NK-92 (cell line): ENCODE results near the gene FMNL2.

Experiments
- DNase-seq: peaks from one replicate; lab custom pipeline; 2025; ENCODE audit not compliant: unreplicated experiment; lab: John Stamatoyannopoulos, UW

FMNL2 gene

DNA sequence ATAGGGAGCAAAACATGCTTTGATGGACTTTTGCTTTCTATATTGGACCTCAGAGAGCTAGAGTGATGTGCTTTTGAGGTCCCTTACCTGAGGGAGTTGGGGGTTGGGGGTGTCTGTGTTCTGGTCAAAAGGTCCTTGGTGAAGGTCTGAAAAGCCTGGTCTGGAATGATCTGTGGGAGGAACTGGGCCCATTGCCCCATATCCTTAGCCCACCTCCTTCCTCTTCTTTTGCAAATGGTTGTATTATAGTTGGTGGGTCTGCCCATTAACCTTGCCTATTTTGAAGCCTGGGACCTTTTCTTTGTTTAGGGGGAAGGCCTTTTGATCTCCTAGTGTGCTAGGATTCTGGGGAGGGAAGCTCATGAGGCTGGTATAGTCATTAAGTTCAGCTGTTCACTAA is 88.7 kb downstream of the FMNL2 start:
- DNase-seq: no peak

DNA sequence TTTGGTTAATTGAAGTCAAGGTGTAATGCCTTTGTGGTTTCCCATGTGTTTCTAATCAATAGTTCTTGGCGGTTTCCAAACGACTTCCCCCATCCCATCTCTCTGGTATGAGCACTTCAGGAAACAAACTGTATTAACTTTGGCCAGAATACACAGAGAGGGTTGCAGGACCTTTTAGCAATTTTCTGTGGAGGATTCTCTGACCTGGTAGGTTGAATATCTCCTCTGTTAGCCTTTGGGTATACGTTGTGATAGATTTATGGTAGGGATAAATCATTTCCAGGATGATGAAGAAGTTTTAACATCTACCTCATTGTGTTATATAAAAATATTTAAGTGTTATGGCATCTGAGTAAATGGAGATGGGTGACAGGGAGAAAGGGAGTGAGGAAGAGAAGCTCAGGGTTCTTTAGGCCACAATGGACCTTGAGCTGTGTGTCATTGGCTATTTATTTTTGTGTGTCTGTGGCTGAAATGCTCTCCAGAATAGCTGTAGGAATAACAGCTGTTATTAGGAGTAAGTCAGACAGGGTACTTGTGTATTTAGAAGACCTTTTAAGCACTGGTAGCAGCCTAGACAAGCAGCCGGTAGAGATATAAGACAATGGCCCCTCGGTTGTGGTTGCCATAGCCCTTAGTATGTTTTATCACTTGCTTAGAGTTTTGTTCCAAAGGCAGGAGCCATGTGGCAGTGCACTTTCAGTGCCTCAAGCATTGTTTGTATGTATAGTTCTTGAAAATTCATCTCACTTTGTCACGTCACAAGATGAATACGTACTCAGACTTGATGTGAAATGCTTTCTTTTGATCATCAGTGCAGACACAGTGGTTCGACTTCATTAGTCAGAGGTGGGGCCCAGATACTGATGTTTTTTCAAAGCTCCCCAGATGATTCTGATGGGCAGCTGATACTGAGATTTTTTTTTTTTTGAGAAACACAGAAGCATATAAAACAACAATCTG is 91.1 kb downstream of the FMNL2 start:
- DNase-seq: no peak

DNA sequence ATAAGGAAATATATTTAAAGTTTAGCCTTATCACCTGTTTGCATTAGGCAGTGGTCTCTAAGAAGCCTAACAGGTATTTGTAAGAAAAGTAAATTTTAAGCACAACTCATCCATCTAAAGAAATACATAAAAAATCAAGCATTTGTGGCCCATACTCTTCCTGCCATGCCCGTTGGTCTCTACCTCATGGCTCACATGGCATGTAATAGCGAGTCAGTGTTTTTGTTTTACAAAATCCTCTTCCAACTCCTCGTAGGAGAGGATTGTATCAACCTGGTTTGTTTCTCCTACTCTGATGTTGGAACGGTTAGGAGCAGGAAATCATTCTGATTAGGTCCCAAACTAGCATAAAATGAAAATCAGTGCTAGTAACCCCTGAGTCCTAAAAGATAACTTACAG is 91.8 kb downstream of the FMNL2 start:
- DNase-seq: no peak

DNA sequence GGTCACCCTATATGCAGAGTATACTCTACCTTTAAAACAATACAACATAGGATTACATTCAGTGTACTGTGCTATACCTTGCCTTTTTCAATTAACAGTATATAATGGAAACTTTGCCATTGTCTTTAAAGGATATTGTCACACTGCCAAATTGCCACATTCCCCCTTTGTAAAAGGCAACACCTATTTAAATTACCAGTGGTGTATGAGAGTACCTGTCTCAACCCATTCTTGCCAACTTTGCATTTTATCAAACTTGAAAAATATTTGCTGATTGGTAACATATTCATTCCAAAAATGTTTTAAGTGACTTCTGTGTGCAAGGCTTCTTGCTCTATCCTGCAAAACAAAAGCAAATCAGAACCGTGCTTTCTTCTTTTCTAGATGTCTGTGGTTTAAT is 92.9 kb downstream of the FMNL2 start:
- no peak for DNase-seq

DNA sequence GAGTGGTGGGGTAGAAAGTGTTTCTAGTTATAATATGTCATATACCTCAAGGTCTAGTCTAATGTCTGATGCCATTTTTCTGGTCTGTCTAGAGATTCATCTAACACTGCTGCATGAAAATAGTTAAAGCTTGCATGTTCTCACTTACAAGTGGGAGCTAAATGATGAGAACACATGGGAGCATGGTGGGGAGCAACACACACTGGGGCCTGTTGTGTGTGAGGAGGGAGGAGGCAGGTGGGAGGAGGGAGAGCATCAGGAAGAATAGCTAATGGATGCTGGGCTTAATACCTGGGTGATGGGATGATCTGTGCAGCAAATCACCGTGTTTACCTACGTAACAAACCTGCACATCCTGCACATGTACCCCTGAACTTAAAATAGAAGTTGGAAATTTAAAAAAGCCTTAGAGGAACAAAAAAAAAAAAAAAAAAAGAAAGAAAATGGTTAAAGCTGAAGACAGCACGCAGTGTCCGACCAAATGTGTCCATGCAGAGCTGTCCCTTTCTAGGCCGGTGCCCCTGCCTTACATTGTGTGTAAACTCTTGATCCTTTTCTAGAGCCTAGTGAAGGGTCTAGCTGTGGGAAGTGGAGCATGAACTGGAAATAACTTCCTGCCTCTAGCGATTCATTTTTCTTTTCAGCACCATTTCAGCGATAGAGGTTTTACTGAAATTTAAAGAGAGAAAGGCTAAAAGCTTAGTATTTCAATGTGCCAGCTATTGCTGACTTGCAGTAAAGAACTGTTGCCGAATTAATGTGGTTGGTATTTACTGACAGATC is 94.0 kb downstream of the FMNL2 start:
- no peak for DNase-seq

DNA sequence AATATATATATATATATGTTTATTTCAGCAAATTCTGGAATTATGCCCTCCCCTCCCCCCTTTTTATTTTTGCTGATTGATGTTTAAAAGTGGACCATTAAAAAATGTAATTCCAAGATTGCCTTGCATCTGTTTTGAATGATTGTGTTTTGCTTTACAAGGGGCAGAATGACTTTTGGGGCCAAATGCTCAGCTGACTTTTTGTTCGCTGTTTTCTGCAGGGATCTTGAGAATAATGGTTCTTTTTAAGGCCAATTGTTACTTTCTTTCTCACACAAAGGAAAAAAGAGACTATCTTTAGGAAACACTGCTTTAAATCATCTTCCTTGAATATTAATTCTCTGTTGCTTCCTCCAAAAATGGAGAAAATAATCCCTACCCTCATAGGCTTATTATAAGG is 95.9 kb downstream of the FMNL2 start:
- no peak for DNase-seq

DNA sequence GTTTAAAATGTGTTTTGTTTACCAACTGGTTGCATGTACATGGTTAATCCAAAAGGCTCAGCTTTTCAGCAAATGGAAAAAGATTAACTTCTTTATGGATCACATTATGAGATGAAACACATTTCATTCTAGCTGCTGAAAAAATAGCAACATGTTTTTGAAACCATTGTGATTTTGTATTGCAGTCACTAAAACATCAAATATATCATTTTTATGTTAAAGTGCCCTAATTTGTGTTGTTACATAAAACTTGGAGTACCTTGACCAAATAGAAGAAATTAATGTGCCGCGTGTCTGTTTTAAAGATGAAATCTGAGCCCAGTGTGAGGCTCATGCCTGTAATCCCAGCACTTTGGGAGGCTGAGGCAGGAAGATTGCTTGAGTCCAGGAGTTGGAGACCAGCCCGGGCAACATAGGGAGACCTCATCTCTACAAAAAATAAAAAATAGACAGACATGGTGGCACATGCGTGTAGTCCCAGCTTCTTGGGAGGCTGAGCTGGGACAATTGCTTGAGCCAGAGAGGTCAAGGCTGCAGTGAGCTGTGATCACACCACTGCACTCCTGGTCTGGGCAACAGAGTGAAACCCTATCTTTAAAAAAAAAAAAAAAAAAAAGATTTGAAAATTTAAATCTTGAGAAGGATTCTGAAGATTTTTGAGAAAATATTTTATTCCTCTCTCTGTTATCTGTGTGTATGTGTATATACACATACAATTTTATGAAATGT is 96.6 kb downstream of the FMNL2 start:
- DNase-seq: no peak

DNA sequence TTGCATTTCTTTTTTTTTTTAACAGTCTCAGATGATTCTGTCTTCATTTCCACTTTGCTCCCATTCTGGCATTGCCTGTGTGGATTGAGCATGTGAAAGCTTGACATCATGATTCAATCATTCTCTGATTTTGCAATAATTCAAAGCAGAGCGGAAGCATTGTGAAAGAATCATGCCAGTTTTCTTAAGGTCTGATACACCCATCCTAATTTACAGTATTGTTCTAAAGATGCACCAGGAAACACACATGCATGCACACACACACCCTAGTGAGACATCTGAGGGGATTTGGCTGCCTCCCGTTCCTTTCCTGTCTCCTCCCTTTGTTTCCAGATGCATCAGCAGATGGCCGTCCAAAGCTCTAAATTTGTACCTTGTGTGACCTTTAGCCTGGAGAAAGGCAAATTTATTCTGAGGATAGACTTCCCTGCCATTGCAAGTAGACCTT is 97.3 kb downstream of the FMNL2 start:
- no peak for DNase-seq

DNA sequence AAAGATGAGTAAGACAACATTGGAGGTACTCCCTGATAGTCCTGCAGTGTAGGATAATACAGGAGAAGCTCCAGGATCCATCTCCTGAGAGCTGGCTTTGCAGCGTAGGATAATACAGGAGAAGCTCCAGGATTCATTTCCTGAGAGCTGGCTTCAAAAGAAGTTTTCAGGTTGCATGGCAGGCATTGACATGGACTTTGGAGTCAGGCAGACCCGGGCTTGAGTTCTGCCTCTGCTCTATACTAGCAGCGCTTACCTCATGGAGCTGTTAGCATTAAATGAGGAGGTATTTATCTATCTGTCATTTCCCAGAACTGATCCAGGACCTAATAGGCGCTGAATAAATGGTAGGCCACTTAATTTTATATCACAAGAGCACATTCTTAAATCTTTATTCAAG is 97.8 kb downstream of the FMNL2 start:
- DNase-seq: no peak

DNA sequence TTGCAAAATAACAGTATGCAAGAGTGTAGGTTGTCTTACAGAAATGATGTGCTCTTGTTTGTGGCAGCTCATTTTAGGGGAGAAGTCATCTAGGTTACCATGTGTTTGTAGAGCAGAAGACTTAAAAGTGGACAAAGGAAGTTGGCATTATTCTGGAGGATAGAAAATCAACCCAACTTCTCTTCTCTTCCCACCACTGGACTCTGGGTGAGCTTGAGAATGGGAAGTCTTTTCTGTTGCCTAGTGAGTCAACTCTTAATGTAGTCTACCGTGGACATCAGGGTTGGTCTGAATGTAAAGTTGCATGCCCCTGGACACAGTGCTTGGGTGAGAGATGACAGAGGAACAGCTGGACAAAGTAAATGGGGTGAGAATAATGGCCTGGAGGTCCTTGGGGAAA is 98.3 kb downstream of the FMNL2 start:
- no peak for DNase-seq

DNA sequence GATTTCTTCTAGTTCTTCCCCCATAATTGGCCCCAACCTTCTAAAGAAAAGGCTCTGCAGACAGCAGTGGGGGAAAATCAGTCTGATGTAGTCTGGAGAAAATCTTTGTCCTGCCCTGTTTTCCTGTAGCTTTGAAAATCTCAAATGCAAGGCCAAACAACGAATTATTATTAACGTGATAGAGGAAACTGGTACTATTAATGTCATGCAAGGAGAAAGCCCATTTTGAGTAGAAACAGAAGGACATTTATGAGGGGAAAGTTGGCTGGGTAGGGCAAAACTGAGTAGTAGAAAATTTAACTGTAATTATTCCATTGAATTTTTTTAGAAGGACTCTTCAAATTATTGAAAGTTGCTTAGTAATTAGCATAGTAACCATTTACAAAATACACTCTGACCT is 98.8 kb downstream of the FMNL2 start:
- no peak for DNase-seq

DNA sequence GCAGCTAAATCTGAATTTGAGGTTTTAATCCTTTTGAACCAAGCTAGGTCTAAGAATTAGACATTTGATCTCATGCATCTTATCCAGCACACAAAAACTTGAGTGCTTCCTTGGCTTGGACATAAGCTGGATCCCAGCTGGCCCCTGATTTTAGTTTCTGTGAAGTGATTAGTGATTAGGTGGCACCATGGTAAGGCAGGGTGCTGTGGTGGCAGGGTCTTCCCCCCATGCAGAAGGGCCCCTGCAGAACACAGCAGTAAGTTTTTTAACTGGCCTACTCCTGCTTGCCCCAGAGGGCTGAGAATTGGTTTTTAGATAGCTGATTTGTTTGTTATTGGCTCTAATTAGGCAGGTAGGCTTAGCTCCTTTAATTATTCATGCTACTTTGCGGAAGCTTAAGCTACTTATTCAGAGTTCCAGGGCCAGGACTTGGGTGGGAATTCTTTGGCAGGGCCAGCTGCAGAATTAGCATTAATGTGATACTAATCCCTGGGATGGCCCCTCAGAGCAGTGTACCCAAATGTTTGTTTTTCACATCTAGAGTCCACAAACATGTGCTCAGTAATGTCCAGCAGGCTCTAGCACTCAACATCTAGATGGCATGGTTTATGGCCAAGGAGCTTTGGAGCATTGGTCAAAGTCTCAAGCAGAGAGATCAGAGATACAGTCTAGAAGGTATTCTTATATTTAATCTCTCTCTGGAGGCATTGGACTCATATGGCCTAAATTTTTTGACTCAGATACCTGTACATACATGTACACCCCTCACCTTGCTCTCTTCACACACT is 99.6 kb downstream of the FMNL2 start:
- no peak for DNase-seq

DNA sequence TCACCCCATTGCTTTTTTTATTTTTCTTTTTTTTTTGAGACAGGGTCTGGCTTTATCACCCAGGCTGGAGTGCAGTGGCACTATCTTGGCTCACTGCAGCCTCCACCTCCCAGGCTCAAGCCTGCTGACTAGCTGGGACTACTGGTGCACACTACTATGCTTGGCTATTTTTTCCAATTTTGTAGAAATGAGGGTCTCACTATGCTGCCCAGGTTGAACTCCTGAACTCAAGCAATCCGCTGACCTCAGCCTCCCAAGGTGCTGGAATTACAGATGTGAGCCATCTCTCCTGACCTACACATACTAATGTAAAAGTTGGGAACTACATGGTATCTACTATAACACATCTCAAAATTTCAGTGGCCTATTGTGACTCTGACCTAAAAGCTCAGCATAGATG is 101.2 kb downstream of the FMNL2 start:
- DNase-seq: no peak

DNA sequence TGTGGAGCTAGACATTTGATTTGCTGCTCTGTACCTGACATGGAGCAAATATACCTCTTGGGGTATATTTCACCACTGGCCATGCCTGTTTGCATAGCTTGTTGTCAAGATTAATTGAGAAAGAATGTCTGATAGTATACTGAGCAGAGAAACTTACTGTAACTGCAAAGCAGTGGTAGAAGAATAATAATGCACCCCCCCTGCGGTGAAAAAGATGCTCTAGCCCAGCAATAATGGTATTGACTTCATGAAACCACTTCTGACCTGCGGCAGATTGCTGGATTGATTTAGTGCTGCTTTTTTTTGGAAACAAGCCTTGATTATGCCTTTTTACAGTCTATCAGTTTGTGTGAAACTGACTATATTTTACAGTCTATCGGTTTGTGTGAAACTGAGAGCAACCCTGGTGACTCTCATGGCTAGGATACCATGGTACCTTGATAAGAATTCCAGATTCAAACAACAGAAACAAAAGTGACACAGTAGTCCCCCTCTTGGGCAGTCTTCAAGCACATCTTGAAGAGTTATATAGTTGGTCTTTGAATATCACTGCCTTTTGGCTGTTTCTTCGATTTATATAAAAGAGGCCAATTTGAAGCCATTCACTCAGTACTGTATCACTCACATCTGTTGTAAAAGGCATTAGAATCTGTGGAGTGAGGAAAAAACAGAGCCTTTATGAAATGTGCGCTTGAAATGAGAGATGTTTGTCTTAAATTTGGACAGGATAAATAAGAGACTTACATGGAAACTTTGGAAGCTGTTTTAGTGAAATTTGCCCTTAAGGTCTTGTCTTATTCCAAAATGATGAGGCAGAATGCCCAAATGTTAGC is 102.5 kb downstream of the FMNL2 start:
- DNase-seq: no peak

DNA sequence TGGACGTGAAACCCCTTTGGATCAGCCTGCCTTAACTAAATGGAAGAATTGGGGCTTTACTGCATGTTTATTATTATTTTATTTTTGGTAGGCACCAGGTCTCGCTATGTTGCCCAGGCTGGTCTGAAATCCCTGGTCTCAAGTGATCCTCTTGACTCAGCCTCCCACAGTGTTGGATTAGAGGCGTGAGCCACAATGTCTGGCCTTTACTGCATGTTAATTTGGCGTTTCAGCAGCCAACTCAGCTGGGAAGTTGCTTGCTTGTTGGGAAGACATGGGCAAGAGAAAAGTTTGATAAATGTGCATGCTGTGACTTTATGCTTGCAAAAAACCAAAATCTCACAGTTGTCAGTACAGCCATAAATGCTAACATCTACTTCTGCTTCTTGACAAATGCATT is 105.1 kb downstream of the FMNL2 start:
- DNase-seq: no peak

DNA sequence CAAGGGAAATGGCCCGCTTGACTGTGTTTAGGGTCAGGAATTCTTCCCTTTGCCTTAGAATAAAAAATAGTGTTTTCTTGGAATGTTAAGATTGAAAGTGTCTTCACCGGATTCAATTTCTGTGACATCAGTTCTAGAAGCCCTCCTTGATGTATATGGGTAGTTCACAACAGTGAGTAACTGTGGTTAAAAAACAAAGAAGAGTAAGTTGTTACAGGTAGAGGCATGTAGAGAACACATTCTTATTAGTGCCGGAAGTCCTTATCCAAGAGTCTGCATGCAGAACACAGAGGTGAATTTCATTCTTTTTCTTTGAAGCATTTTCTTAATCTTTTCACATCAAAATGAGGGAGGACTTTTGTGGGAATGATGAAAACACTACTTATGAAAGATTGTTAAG is 105.5 kb downstream of the FMNL2 start:
- no peak for DNase-seq

DNA sequence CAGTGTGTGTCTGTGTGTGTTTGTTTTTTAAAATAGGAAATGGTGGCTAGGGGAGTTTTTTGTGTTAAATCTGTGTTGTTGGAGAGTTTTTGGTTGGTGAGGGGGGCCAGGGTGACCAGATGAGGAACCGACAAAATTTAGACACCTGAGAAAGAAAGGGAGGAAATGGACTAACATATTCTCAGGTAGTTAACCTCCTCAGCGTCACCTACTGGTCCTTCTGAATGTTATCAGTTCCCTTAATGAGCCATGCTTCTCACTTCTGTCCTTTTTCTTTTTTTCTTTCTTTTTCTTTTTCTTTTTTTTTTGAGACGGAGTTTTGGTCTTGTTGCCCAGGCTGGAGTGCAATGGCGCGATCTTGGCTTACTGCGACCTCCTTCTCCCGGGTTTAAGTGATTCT is 107.0 kb downstream of the FMNL2 start:
- DNase-seq: no peak

DNA sequence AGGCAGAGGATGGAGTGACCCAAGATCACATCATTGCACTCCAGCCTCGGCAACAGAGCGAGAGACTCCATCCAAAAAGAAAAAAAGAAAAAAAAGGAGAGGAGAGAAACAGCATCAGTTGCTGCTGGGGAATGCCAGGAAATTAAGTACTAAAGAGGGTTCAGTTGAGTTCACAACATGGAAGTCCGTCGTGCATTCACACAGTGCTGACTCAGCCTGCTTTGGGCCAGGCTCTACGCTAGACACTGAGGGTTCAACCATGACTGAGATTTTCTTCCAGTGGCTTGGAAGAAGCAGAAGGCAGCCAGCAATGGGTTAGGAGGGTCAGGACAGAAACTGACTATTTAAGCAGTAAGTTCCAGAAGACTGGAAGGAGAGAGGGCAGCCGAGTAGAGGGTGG is 108.8 kb downstream of the FMNL2 start:
- no peak for DNase-seq

DNA sequence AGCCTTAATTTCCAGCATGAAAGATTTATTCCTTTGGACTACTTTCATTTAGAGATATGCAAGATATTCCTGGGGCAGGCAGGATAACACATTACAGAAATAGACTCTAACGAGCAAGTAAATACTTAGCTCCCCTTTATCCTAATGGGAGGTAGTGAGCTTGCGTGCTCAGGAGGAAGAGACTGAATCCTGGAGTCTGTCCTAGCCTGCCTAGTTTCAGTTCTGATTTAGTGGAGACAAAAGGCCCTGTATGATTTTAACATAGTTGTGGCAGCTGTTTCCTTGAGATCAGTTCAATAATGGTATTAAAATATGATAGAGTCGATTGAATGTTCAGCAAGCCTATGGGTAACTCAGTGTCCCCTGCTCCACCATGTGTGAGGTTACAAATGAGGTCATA is 109.5 kb downstream of the FMNL2 start:
- no peak for DNase-seq

DNA sequence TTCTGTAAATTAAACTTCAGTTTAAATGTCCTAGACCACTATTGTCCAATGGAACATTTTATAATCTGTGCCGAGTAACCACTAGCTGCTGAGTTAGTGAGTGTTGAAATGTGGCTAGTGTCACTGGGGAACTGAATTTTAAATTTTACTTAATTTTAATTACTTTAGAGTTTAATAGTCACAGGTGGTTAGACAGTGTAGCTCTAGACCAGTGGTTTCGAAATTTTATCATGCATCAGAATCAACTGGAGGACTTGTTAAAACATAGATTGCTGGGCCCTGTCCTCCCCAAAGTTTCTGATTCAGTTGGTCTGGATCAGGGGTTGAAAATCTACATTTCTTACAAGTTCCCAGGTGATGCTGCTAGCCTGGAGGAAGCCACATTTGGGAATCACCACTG is 110.4 kb downstream of the FMNL2 start:
- no peak for DNase-seq
